NAMALWA (cell line): ENCODE data around the gene RASAL1.
A peak's percentile ranks its signal among the peaks of the same experiment; 100 is the strongest.

Source experiments
- DNase-seq: peaks from one replicate; pipeline ENCODE4 v3.0.0-alpha.2; 2015; ENCODE audit warnings: low spot score

RASAL1 gene

DNA sequence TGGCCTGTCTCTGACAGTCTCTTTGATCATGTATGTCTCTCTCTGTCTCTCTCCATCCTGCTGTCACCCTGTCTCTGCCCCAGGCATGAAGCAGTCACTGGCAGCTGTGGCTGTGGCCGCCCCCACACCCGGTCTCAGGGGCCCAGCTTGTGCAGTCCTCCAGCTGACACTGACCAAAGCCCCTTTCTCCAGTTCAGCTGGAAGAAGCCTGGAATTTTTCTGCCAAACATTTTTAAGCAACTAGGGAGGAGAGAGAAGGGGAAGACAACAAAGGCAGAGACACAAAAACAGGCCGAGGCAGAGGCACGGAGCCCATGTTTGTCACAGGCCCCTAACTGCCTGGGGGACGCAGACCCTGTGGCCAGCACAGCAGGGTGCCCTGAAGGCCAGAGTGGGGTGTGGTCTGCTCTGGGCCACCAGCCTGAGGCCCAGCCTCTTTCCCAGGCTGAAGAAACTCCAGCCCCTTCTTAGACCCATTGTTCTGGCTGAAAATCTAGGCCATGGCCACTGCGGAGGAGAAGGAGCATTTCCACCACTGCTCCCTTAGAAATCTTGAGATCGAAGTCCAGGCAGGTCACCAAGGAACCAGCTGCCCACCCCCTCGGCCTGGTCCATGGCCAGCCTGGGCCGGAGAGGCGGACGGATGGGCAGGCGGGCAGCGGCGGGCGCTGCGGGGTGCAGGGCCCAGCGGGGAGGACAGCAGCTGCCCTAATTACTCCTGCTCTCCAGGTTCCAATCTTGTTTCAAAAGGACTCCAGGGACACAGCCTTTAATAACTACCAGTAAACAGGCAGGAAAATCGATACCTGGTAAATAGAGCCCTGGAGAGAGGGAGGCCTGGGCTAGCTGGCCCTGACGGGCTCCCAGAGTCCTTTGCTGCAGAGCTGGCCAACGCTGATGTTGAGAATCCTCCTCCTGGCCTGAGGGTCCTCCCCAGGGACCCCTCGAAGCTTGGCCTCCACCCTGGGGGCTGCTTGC, 64.1 kb downstream of the RASAL1 start:
- DNase-seq = no peak

DNA sequence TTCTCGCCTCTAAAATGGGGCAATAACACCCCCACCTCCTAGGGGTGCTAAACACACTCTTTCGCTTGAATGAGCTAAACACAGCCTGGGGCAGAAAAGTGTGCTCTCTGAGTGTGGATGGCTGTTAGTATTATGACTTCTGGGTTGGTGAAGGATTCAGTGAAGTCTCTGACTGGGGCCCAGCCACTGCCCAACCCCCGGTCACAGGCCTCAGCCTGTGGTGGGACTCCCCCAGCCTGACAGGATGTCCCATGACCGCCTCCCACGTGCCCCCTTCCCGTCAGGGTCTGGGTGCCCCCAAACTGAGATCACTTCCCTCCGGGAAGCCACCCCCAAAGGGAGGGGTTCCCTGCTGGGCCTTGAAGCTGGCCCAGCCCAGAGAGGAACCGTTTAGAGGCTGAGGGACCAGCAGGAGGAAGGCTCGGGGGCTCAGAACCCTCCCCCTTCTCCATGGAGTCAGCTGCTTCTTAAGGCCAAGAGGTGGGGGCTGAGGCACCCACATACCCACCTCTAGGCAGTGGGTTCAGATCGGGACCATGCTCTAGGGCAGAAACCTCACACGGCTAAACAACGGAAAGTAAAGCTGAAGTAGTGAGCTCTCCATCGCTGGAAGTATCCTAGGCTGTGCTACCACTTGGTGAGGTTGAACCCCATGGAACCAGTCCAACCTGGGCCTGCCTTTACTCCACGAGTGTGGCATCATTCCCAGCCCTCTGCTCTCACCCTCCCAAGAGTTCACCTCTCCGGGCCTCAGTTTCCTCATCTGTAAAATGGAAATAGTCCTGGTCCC, 65.2 kb downstream of the RASAL1 start:
- peak; percentile 72 for DNase-seq

DNA sequence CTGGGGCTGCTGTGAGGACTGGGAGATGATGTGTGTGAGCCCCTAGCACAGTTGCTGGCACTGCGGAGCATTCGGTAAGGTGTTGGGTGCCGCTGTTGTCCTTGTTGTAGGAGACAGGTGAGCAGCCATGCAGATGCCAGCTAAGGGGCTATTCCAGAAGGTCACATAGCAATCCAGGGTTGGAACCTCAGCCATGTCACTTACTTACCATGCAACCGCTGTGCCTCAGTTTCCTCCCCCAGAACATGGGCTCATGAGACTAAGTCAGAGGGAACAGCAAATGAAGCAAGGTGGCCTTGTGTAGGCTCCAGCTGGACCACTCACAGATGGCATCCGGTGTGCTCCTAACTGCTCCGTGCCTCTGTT, 65.8 kb downstream of the RASAL1 start:
- no peak for DNase-seq

DNA sequence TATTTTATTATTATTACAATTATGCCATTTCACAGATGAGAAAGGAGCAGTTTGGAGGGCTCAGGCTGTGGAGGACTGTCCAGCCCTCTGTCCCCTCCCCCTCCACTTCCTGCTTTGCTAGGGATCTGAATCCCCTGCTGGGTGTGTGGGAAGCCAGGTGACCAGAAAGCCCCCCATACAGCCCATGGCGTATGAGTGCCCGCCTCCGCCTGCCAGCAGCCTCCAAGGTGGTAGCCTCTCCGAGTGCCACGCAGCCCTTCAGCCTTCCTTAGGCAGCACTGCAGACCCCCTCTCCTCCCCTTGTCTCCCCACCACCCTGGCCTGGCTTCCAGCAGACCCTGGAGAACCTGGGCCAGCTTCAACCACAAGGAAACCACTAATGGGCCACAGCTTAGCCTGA, 66.4 kb downstream of the RASAL1 start:
- DNase-seq = no peak

DNA sequence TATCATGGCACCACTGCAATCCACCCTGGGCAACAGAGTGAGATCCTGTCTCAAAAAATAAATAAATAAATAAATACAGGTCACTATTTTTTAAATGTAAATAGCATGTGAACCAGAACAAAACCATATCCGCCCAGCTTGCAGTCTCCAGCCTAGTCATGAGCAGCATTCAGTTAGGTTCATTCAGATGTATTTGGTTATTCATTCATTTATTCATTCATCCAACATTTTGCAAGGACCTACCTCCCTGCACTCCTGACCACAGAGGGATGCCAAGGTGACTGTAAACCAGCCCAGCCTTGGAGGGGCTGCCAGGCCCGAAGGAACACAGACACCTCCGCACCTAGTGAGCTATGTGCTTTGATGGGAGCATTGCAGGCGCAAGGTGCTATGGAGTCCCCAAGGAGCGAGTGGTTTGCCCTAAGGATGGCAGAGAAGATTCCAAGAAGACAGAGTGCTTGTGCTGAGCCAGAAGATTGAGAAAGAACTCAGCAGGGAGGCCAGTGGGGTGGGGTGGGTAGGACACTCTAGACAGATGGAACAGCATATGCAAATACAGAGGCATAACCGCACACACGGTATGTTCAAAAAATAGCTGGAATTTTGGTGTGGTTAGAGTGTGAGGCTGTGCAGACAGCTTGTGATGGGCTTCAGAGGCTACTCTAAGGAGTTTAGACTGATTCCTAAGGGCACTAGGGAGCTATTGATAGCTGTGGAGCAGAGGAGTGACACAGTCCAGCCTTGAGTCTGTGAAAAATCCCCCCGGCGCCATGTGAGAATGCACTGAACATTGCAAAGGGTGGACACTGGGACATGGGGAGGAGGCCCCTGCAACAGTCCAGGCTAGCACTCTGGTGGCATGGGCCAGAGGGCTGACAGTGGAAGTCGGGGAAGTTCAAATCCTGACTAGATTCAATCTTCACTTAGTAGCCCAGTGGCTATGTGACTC, 67.3 kb downstream of the RASAL1 start:
- DNase-seq = peak; percentile 59

DNA sequence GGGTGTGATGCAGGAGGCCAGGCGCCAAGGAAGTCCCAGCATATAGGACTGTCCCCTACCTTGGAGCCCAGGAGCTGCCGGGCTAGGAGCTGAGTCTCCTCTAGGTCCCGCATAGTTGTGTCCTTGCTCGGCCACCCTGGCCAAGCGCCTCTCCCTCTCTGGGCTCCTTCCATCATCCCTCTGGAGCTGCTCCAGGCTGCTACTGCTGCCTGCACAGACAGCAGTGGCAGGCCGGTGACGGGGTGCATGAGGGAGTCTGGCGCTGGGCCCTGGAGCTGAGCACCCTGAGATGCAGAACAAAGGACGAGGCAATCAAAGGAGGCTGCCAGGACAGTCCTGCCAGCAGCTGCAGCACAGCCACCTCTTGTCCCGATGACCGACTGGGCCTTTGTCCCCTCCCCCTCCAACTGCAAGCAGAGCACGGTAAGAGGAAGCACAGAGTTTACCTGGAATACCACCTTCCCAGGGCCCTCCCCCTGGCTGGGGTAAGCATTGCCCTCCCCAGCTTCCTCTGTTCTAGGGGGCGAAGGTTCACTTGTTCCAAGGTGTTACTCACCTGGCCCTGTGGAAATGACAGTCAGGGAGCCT, 68.7 kb downstream of the RASAL1 start:
- no peak for DNase-seq

DNA sequence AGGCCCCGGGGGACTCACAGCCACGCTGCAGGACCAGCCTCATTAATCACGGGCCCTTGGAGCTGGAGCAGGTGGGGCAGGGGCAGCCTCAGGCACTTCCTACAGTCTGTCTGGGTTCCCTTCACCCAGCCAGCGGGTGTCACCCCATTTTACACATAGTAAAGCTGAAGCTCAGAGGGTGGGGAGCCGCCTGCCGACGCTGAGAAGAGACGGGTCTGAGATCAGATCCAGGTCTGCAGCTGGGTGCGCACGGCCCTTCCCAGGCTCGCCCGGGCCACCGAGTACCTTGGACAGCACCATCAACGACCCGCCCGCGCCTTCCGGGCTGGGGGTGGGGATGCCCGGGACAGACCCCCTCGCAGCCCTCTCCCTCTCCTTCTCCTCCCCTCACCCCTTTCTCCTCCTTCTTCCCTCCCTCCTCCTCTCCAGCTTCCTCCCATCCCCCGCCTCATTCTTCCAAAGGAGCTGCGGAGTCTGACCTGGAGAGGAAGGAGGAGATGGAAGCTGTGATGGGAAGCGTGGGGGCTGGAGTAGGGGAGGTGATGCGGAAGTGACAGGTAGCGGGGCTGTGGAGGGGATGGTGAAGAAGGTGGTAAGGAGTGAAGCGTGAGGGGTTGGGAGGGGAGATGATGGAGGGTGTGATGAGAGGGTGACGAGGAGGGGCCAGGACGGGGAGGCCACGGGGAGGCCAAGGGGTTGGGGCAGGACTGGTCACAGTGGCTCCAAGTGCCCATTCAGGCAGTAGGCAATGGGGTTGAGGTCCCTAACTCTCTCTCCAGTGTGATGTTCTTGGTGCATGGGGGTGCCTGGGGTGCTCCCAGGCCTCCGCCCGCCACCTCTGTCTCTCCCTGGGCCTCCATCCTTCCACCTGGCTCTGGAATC, 70.2 kb downstream of the RASAL1 start:
- peak; percentile 85 for DNase-seq

DNA sequence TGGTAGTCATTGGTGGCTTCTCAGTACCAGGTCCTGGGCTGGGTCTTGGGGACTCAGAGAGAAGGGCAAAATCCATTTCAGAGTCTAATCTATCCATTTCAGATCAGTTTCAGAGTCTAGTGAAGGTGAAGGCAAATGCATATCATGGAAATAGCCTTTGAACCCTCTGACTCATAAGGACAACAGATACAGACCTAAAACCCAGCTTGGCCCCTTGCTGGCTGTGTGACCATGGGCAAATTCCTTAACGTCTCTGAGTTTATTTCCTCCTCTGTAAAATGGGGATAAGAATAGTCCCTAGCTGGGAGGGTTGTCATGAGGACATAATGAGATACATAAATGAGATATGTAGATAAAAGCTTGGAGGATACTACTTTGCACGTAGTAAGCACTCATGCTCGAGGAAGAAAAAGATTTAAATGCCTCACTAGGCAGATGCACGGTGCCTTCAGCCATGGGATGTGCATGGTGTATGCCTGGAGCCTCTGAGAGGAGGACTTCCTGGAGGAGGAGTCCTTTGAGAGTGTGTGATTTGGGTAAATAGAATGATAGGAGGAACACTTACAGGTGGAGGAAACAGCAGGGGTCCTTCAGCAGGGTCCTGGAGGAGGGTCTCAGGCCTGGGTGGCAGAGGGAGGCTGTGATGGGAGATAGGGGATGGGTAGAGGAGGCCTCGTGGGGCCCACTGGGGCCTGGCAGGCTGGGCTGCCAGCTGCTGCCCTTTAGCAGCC, 71.0 kb downstream of the RASAL1 start:
- DNase-seq = peak; percentile 63

DNA sequence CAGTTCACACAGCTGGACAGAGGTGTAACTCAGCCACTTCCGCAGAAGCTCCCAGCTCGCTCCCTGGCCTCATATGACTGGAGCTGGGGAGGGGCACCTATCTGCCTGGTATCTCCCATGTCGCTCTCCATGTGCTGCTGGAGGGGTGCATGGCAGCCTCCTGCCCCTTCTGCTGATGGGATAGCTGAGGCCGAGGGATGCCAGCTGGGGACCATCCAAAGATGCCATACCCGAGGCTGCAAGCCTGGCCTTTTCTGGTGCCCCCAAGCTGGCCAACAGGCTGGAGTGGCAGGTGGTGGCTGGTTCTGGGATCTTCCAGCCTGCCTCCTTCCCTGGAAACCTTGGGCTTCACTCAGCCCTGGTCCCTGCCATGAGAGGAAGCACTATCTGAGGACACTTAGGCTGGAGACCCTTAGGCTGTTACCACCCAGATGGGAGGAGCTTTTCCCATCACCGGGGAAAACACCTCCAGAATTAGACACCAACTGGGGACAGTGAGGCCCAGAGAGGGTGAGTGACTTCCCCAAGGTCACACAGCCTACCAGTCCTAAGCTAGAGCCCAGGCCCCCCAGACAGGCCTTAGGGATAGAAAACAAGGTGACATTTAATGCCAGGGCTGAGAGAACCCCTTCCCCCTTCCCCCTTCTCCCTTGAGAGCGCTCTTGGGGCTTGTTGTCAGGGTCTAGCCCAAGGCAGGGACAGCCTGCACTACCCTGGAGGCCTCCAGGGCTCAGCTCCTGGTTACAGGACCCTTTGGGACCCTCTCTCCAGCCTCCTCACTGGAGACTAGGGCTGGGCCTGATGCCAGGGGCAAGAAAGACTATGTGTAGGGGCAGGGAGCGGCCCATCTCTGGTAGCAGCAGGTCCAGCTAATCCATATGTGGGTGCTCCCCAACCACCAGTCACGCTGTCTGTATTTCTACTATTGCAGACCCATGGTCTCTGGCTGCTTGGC, 71.9 kb downstream of the RASAL1 start:
- peak; percentile 28 for DNase-seq

DNA sequence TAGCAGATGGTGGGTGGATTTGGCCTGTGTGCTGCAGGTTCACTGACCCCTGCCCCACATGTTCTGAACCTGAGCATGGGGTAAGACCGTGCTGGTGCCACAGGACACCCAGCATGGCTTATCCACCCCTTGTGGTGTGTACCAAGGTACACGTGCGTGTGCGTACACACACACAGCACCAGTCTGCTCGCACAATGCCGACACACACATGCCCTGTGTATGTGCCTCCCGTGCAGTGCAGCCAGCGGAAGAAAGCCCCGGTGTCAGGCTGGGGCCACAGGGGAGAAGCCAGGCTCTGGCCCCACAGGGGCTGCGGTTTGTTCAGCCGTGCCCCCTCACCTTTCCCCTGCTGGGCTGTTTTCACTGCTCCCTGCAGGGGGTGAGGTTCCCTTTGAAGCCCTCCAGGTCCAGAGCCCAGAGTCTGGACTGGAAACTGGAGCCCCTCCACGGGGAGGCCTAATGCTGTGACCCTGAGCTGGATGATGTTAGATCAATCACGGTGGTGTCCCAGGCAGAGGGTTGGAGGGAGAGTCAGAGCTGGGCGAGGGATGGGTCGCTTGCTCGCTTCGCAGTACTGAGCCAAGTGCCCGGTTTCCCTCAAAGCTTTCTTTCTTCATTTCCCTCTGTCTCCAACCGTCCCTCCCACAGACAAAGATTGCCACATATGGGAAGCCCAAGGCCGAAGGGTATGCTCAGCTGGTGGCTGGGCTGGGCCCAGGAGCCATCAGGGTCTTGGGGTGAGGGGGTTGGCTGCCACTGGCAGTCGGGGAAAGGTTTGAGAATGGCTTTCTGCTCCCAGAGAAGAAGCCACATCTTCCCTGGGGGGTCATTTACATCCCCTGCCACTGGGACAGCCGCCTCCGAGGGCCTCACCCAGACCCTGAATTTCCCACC, 72.8 kb downstream of the RASAL1 start:
- peak; percentile 79 for DNase-seq

DNA sequence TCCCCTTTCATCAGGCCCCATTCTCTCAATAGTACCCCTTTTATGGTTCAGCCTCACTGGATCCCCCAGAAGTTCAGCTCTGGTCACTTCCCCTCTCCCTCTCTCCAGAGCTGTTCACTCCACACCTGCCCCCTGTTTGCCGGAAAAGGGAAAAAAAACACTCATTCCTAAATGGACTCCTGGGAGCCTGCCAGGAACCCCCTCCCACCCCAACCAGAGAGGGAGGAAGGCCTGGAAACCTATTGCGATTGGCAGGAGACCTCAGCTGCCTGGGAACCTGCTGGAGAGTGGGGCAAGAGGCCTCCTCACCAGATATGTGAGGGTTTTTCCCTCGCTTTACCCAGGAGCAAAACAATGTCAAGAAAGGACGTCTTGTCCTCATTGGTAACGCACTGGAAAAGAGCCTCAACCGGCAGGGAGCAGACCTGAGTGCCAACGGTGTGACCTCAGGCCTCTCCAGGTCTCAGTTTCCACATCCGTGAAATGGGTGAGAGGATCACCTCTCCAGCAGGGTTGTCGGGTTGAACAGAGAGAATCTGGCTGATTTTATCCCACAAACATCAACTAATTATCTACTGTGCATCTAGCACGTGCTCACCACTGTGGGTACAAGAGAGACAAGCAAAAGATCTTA, 74.4 kb downstream of the RASAL1 start:
- DNase-seq = peak; percentile 49

DNA sequence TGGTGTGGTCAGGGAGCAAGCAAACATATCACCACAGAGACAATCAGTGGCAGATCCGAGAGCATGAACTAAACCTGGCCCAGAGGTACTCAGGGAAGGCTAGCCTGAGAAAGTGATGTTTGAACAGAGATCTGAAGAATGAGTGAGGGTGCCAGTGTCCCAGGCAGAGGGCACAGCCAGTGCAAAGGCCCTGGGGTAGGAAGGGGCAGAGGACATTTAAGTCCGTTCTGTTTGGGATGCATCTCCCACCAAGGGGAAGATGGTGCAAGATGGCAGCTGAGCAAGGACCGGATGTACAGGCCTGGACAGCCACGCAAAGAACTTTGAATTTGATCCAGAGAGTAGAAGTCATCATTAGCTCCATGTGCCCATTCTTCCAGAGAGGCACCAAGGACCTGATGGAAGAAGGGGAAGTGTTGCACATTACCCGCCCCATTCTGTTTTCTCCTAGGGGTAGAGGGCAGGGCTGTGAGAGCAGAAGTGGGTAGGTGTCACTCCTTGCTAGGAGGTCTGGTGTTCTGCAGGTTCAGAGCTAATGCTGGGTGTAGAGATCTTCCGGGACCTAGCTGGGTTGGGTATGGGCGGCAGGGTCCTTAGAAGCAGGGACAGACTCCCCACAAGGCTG, 75.1 kb downstream of the RASAL1 start:
- DNase-seq = peak; percentile 60

DNA sequence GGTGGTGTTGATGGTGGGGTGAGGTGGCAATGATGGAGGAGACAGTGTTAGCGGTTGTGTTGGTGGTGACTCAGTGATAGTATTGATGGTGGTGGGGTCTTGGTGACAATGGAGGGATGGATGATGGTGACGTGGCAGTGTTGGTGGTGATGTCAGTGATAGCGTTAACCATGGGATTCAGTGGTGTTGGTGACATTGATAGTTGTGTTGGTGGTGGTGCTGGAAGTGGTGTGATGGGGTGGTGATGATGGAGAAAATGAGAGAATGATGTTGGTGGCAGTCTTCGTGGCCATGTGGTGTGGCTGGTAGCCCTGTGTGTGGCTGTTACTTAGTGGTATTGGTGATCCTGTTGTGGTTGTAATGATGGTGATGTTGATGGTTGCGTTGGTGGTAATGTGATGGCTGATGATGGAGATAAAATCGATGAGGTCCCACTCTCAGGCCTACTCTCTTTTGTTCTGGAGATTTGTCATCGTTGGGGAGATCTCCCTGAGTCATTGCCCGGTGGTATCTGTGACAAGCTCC, 76.4 kb downstream of the RASAL1 start:
- DNase-seq = peak; percentile 43

DNA sequence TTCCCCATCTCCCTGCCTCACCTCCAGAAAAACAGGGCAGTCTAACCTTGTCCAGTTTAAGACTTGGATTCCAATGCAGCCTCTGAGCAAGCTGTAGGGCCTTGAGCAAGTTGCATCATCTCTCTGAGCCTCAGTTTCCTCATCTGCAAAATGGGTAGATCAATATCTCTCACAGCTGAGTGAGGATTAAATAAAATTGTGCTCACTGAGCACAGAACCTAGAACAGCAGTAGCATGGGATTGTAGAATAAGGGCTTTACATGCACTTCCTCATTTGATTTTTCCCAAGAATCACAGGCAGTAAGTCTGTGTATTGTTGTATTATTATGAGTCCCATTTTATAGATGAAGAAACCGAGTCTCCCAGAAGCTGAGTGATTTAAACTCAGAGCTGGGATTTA, 77.0 kb downstream of the RASAL1 start:
- DNase-seq = no peak

DNA sequence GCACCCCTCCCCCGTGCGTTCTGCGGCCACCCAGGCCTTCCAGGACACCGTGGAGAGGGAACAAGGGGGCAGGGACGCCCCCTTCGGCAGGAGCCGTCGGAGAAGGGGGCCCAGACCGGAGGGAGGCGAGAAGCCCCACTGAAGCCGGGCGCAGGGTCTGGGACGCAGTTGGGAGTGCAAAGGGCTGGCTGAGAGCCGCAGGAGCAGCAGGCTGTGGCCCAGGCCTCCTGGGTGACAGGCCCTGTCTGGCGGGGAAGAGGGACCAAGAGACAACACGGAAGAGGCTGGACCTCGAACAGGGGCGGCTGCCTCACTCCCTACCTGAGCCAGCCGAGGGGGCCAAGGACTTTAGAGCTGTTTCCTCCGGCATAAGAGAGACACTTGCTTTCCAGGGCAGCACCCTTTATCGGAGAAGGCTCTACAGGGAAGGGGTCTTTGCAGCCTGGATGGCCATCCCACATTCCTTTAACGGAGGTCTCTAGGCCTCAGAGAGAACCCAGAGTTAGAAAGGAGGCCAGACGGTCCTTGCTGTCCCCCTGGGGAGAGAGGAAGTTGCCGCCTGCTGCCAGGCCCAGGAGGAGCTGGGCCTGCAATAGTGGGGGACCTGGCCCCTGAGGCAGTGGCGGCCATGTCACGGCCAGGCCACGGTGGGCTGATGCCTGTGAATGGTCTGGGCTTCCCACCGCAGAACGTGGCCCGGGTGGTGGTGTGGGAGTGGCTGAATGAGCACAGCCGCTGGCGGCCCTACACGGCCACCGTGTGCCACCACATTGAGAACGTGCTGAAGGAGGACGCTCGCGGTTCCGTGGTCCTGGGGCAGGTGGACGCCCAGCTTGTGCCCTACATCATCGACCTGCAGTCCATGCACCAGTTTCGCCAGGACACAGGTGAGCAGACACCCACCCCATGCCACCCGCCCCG, 77.7 kb downstream of the RASAL1 start:
- DNase-seq = peak; percentile 43
